Placental epithelial cell (primary cell): ENCODE measurements around the gene PARP8. TPM values are rescaled to one million over a fixed set of nuclear protein-coding genes. Genes with fewer than 3 reads are reported as not detected.

ENCODE experiments used
- total RNA-seq: library from RNA; depleted of rRNA; stranded (reverse); fragments of >200 nt; gene quantifications from 2 replicates; pipeline ENCODE4 v1.2.3, GENCODE V29; 2012

PARP8 gene, protein sequence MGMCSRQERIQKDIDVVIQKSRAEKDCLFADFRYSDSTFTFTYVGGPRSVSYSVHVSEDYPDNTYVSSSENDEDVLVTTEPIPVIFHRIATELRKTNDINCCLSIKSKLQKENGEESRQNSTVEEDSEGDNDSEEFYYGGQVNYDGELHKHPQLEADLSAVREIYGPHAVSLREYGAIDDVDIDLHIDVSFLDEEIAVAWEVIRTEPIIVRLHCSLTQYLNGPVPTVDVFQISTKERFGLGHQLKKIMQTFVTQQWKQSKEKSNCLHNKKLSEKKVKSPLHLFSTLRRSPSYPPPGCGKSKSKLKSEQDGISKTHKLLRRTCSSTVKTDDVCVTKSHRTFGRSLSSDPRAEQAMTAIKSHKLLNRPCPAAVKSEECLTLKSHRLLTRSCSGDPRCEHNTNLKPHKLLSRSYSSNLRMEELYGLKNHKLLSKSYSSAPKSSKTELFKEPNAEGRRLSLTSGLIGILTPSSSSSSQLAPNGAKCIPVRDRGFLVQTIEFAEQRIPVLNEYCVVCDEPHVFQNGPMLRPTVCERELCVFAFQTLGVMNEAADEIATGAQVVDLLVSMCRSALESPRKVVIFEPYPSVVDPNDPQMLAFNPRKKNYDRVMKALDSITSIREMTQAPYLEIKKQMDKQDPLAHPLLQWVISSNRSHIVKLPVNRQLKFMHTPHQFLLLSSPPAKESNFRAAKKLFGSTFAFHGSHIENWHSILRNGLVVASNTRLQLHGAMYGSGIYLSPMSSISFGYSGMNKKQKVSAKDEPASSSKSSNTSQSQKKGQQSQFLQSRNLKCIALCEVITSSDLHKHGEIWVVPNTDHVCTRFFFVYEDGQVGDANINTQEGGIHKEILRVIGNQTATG
- 27.7 and 37.3 TPM in 2 replicates for total RNA-seq

GRCh38 chr5:50666261-50667022, at the start of gene PARP8:
Gene PARP8, plus strand, starts transcription at chr5:50666637. Its CDS starts 459 bp downstream, at chr5:50667096.

Other genes starting within 250 kb of the PARP8 start
- gene EMB, start 225.3 kb upstream of the PARP8 start, total RNA-seq = 0.39 and 2.2 TPM in 2 replicates